ELF-1 (cell line): ENCODE results near the gene RHOBTB3.

Experiments used
- DNase-seq: peaks from one replicate; pipeline ENCODE4 v3.0.0-alpha.2; 2016; ENCODE audit warnings: low read depth, low spot score

RHOBTB3 gene

GRCh38 chr5:95839658-95840057 is 108.5 kb downstream of the RHOBTB3 start:
- no peak for DNase-seq

GRCh38 chr5:95840956-95841705 is 110.0 kb downstream of the RHOBTB3 start:
- no peak for DNase-seq

GRCh38 chr5:95841914-95842812 is 111.0 kb downstream of the RHOBTB3 start:
- DNase-seq, result no peak

GRCh38 chr5:95842854-95843544 is 111.9 kb downstream of the RHOBTB3 start:
- peak; percentile 72 for DNase-seq

- DNase-seq, result no peak
These were observed 112.6 kb downstream of the RHOBTB3 start for GRCh38 chr5:95843733-95844223.

GRCh38 chr5:95845391-95845790 is 114.3 kb downstream of the RHOBTB3 start:
- DNase-seq, result no peak
